ENCODE measurements around the gene TBX10. TPM values are rescaled to one million over a fixed set of nuclear protein-coding genes. Genes with fewer than 3 reads are reported as not detected.

Gene TBX10
- not detected in 2 replicates for total RNA-seq

DNA sequence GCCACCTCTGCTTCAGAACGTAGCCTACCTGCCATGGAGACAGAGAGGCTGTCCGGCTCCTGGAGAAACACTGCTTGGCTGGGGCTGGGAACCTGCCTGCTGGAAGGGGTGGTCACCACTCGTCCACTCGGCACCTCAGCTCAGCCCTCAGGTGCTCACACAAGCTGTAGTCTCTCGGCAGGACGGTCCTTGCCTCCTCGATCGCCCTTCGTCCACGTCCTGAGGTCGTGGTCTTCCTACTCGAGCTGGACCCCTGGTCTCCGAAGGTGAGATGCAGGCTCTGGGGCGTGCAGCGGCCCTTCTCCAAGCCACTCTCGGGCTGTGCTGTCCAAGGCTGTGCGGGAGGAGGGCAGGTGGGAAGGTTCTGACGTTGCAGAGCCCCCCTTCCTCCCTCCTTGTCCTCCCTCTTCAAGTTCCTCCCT is at the start of gene TBX10:
Gene TBX10, minus strand, starts transcription at position 326 of the 422 bp plus-strand sequence. Its CDS starts 291 bp downstream, at position 35.

DNA sequence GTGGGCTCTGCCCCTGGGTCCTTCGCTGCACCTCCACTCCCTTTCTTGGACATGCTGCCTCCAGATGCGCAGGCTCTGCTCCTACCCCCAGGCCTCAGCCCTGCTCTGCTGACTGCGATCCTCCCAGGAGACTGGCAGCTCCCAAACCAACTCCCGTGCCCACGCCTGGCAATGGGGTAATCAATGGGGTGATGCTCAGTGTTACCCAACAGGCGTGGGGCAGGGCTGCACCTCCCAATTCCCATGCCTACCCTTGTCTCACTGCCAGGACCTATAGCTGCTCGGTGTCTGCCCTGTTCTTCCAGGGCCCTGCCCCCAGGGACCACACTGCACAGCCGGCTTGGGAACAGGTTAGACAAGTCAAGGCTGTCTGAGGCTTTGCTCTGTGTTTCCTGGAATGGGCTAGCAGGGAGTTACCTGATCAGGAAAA is 34.9 kb upstream of the TBX10 start, which contains the start of gene ALDH3B2:
Gene ALDH3B2, minus strand, starts transcription at position 182 of the 430 bp plus-strand sequence. CDS start 7,688 bp downstream, outside the sequence.

GRCh38 chr11:67629386-67630227 is 10.0 kb downstream of the TBX10 start, which contains the start of gene NUDT8:
Gene NUDT8, minus strand, starts transcription at chr11:67629937. Its CDS starts 26 bp downstream, at chr11:67629911.

GRCh38 chr11:67606492-67607295 is 32.9 kb downstream of the TBX10 start, which contains the start of gene NDUFV1:
Gene NDUFV1, plus strand, starts transcription at chr11:67606936. Its CDS starts 69 bp downstream, at chr11:67607005.

GRCh38 chr11:67583247-67584204 is 56.0 kb downstream of the TBX10 start, which contains the start of gene GSTP1:
Gene GSTP1, plus strand, starts transcription at chr11:67583812. Its CDS starts 32 bp downstream, at chr11:67583844.

Other genes starting within 250 kb of the TBX10 start
- gene RAD9A, start 247.8 kb downstream of the TBX10 start, total RNA-seq = 3.3 and 6.2 TPM in 2 replicates
- gene PPP1CA, start 237.9 kb downstream of the TBX10 start, total RNA-seq = 87.7 and 243 TPM in 2 replicates
- gene TBC1D10C, start 235.7 kb downstream of the TBX10 start, total RNA-seq = not detected in 2 replicates
- 0.19 and 0.28 TPM in 2 replicates for gene CARNS1, start 224.1 kb downstream of the TBX10 start, total RNA-seq
- 29.6 and 50.6 TPM in 2 replicates for gene RPS6KB2, start 211.3 kb downstream of the TBX10 start, total RNA-seq
- gene PTPRCAP, start 202.1 kb downstream of the TBX10 start, total RNA-seq = 0.19 and 0.28 TPM in 2 replicates
- 90.7 and 149 TPM in 2 replicates for gene CORO1B, start 196.3 kb downstream of the TBX10 start, total RNA-seq
- gene GPR152, start 187.0 kb downstream of the TBX10 start, total RNA-seq = not detected in 2 replicates
- 0.28 and 0.38 TPM in 2 replicates for gene CABP4, start 184.4 kb downstream of the TBX10 start, total RNA-seq
- gene TMEM134, start 170.5 kb downstream of the TBX10 start, total RNA-seq = 20.3 and 30.7 TPM in 2 replicates
- gene AIP, start 156.7 kb downstream of the TBX10 start, total RNA-seq = 69.1 and 75.7 TPM in 2 replicates
- 16.1 and 18.3 TPM in 2 replicates for gene PITPNM1, start 134.4 kb downstream of the TBX10 start, total RNA-seq
- gene CDK2AP2, start 131.6 kb downstream of the TBX10 start, total RNA-seq = 16.6 and 20.9 TPM in 2 replicates
- not detected in 2 replicates for gene CABP2, start 116.3 kb downstream of the TBX10 start, total RNA-seq
- 709 and 1,193 TPM in 2 replicates for gene GSTP1, start 56.0 kb downstream of the TBX10 start, total RNA-seq
- gene NDUFV1, start 32.8 kb downstream of the TBX10 start, total RNA-seq = 142 and 188 TPM in 2 replicates
- 2.5 and 8.8 TPM in 2 replicates for gene NUDT8, start 9.8 kb downstream of the TBX10 start, total RNA-seq
- not detected in 2 replicates for gene ACY3, start 11.0 kb upstream of the TBX10 start, total RNA-seq
- gene ALDH3B2, start 34.9 kb upstream of the TBX10 start, total RNA-seq = not detected in 2 replicates